GM12865 (cell line): Measurements from ENCODE around the gene JAZF1.
"Not testable (repeated sequence)": the region's sequence is repeated elsewhere in the genome, so short reads cannot be mapped to it uniquely, and the experiment has no call there.

Experiments
- DNase-seq: peaks from one replicate; pipeline ENCODE4 v3.0.0; 2010; ENCODE audit warnings: low read depth
- H3K4me3 ChIP-seq: 2 replicates; pipeline ENCODE4 v1.5.1; 2011; ENCODE audit warnings: mild to moderate bottlenecking, low read depth, low read length, control low read depth
- TF ChIP-seq, protein P1 (sequence below): IDR thresholded peaks from 2 replicates; pipeline ENCODE4 v1.5.1; 2011; ENCODE audit warnings: low read length, control low read depth, low read depth, inconsistent platforms; ENCODE audit not compliant: insufficient read depth; ENCODE audit errors: missing control alignments

JAZF1 gene

DNA sequence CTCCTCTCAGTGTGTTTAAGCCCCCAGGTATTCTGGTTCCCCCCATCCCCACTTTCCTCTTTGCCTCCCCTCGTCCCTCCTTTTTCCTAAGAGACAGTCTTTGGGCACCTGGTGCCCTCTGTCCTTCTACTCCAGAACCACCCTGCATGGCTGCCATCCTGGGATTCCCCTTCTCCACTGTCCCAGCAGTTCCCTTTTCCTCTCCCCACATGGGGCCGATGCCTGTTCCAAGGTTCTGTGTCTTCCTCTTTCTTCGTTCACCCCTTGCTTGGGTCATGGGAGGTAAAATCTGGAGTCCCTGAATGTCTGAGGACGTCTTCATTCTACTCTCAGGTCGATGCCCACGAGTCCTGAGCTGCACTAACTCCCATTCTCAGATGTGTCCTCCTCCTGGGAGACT is 319.8 kb downstream of the JAZF1 start:
- no peak for DNase-seq
- H3K4me3 ChIP-seq, result no peak overlapping the region
- TF ChIP-seq, protein P1, sequence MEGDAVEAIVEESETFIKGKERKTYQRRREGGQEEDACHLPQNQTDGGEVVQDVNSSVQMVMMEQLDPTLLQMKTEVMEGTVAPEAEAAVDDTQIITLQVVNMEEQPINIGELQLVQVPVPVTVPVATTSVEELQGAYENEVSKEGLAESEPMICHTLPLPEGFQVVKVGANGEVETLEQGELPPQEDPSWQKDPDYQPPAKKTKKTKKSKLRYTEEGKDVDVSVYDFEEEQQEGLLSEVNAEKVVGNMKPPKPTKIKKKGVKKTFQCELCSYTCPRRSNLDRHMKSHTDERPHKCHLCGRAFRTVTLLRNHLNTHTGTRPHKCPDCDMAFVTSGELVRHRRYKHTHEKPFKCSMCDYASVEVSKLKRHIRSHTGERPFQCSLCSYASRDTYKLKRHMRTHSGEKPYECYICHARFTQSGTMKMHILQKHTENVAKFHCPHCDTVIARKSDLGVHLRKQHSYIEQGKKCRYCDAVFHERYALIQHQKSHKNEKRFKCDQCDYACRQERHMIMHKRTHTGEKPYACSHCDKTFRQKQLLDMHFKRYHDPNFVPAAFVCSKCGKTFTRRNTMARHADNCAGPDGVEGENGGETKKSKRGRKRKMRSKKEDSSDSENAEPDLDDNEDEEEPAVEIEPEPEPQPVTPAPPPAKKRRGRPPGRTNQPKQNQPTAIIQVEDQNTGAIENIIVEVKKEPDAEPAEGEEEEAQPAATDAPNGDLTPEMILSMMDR, result no peak

GRCh38 chr7:27856703-27857485 is 323.7 kb downstream of the JAZF1 start:
- not testable (repeated sequence) for DNase-seq, H3K4me3 ChIP-seq

DNA sequence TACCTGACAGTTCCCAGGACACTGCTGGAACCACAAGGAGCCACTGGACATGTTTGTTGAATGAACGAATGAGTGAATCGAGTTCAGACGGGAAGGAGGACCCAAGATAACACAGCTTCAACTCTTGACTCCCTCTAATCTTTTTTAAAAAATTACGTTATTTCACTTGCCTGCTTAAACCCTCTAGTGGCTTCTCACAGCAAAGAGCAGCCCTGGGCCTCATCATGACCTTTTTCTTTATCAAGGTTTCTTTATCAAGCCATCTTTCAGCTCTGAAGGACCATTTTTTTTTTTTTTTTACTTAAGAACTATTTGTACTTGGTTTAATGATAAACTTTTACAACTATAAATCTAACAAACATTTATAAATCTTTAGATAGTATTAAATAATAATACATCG is 330.1 kb downstream of the JAZF1 start:
- TF ChIP-seq, protein P1, result no peak
- H3K4me3 ChIP-seq, result no peak overlapping the region
- no peak for DNase-seq

GRCh38 chr7:27846388-27846787 is 334.2 kb downstream of the JAZF1 start:
- DNase-seq, result no peak
- no peak overlapping the region for H3K4me3 ChIP-seq
- TF ChIP-seq, protein P1, result no peak

DNA sequence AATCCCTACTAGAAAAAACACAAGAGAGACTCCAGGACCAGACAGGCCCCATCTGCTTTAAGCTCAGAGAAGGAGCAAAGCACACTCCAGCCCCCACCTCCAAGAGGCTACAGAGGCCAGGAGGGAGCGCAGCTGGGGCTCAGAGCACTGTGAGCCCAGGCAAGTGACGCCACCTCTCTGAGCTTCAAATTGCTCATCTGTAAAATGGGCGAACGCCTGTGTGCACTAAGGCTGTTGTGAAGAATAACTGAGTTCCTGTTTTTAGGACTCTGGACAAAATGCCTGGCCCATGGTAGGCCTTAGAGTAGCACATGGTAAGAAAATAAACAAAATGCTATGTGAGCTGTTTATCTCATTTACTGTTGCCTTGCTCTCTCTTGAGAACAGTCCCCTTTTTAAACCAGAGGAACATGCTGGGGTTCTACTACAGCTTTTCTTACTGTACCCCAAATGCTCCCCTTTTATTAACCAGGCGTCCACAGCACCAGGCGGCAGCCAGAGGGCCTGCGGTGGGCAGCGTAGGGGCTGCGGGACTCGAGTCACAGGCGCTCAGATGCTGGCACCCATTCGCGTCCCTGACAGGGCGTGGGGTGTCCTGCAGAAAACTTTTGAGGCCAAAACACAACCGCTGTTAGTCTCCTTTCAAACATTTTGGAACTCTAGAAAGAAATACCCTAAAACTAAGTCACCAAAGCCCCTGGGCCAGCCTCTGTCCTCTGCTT is 336.9 kb downstream of the JAZF1 start:
- no peak for DNase-seq
- H3K4me3 ChIP-seq, result no peak overlapping the region
- TF ChIP-seq, protein P1, result no peak

GRCh38 chr7:27842851-27843250 is 337.7 kb downstream of the JAZF1 start:
- TF ChIP-seq, protein P1, result no peak
- no peak for DNase-seq
- no peak overlapping the region for H3K4me3 ChIP-seq

DNA sequence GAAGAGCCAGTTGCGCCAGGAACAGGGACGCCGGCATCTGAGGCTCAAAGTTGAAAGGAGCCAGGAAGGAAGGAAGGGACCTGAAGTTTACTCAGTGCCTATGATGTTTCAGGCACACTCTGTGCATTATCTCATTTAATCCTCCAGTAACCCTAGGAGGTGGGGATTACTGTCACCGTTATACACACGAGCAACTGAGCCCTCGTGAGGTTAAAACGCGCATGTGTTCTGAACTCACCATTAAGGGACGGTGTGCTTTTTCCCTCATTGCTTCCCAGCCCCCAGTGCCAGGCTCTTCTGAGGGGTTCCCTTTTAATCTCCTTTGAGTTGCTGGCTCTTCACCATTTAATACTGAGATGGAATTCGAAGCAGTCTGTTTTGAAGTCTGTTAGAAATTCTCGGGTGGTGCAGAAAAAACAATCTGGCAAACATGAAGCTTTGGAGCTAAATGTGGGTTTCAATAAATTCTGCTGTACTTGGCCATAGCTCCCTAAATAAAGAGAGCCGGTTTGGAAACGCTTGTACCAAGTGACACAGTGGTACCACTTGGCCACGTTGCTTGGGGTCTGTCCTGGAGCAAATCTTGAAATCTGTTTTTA is 338.4 kb downstream of the JAZF1 start:
- TF ChIP-seq, protein P1, result no peak
- no peak for DNase-seq
- H3K4me3 ChIP-seq, result no peak overlapping the region
